Upper lobe of left lung (tissue), 6 donors: ENCODE results near the gene UBE2K. TPM values are rescaled to one million over a fixed set of nuclear protein-coding genes. Genes with fewer than 3 reads are reported as not detected.
A peak's percentile ranks its signal among the peaks of the same experiment; 100 is the strongest.

Source experiments
- ATAC-seq, 2 donors: fragments of 200-7000 bp; cut with Tn5 transposase; one replicate each; pipeline ENCODE4 v1.9.1; 2022; ENCODE audit warnings: mild to moderate bottlenecking in 2 of 2, moderate library complexity in 2 of 2; ENCODE audit not compliant: low FRiP score in 2 of 2
- DNase-seq, 2 donors: peaks; one replicate each; pipeline ENCODE4 v3.0.0-alpha.2; 2019 to 2020
- H3K27ac ChIP-seq, 4 donors: fragments of 200-600 bp; sonication (generic); one replicate each; pipeline ENCODE4 v1.5.1; 2016 to 2019
- H3K27me3 ChIP-seq, 4 donors: fragments of 200-600 bp; sonication (generic); one replicate each; pipeline ENCODE4 v1.5.1; 2017 to 2019
- H3K36me3 ChIP-seq, 4 donors: fragments of 200-600 bp; sonication (generic); one replicate each; pipeline ENCODE4 v1.5.1; 2016 to 2019
- H3K4me1 ChIP-seq, 4 donors: fragments of 200-600 bp; sonication (generic); one replicate each; pipeline ENCODE4 v1.5.1; 2018 to 2019
- H3K4me3 ChIP-seq, 4 donors: fragments of 200-600 bp; sonication (generic); one replicate each; pipeline ENCODE4 v1.5.1; 2017 to 2019; ENCODE audit warnings: mild to moderate bottlenecking in 2 of 4, moderate library complexity in 1 of 4
- H3K9me3 ChIP-seq, 4 donors: fragments of 200-600 bp; sonication (generic); one replicate each; pipeline ENCODE4 v1.5.1; 2018 to 2019
- CTCF ChIP-seq, 6 experiments: fragments of 450-650 bp in 4 of 6; fragments of 200-600 bp in 2 of 6; sonication (generic) in 2 of 6; IDR thresholded peaks; one replicate each; pipeline ENCODE4 v1.5.1; 2016 to 2019; ENCODE audit warnings: antibody characterized with exemption in 6 of 6
- EP300 ChIP-seq, 4 donors: sonication (generic); formaldehyde crosslinking; IDR thresholded peaks; one replicate each; pipeline ENCODE4 v1.5.1; 2017; ENCODE audit warnings: antibody characterized with exemption in 4 of 4, control low read depth in 2 of 4
- POLR2A ChIP-seq, 4 donors: fragments of 450-650 bp; IDR thresholded peaks; one replicate each; pipeline ENCODE4 v1.5.1; 2016 to 2017; ENCODE audit warnings: antibody characterized with exemption in 4 of 4, mild to moderate bottlenecking in 2 of 4
- POLR2AphosphoS5 ChIP-seq, 2 donors: sonication (generic); formaldehyde crosslinking; IDR thresholded peaks; one replicate each; pipeline ENCODE4 v1.5.1; 2017; ENCODE audit warnings: antibody characterized with exemption in 2 of 2
- WGBS, 2 donors: methylation state at CpG; one replicate each; pipeline ENCODE4 v1.1.5; 2017 to 2018; 5-methylcytosine and 5-hydroxymethylcytosine counted together
- total RNA-seq, 6 donors: library from RNA; depleted of rRNA in 4 of 6; stranded (reverse); fragments of >200 nt in 4 of 6; gene quantifications; one replicate each; pipeline versions ENCODE4 v1.1.0 to v1.2.1, GENCODE V29; 2016 to 2021
- donor health status: DM: no; HTN: no; CAD: no; lungs with moderate emphysema.
- donor health status: DM: no; HTN: yes; CAD: no; lungs with severe emphysema.

The UBE2K gene
- total RNA-seq, 6 donors from 2014 or later = 22.3 to 57.4 (median 34.4) TPM

DNA sequence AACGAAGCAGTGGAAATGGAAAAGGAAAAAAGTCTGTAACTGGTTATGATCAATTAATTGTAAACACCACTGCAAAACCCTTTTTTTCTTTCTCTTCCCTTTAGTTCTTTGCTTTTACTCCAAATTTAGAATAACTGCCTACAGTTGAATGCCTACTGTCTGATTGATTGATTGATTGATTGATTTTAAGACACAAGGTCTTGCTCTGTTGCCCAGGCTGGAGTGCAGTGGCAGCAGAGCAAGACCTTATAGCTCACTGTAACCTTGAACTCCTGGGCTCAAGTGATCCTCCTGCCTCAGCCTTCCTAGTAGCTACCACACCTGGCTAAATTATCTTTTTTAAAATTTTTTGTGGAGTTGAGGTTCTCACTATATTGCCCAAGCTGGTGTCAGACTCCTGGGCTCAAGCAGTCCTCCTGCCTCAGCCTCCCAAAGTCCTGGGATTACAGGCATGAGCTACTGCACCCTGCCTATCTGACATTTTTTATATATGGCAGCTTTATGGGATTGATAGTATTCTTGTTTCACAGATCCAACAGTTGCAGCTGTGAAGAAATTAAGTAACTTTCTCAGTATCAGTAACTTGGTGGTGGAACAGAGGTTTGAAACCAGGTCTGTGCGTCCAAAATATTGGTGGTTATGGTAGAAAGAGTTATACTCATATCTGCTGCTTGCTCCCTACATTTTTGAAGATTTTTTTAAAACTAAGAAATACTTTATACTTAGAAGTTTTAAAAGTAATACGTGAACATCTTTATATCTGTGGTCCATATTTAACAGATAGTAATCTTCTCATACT is 12.4 kb downstream of the UBE2K start:
- peaks cover 13 to 40% (median 22%) of the 10 kb centered on the region in 4 donors for H3K4me1 ChIP-seq
- no peaks in the 10 kb centered on the region for H3K27me3 ChIP-seq
- DNase-seq (no peak), ATAC-seq (no peak)
- TF ChIP-seq POLR2A (IDR thresholded peaks at IDR 0.05) = no peak
- TF ChIP-seq CTCF (IDR thresholded peaks at IDR 0.05) = no peak
- no peak for TF ChIP-seq POLR2AphosphoS5 (IDR thresholded peaks at IDR 0.05)
- no peak for TF ChIP-seq EP300 (IDR thresholded peaks at IDR 0.05)
- 87 to 88% methylated on average over 3 of the region's 3 CpGs for WGBS, 2 donors
- peaks cover 0 to 3% (median 0%) of the 10 kb centered on the region in 4 donors for H3K36me3 ChIP-seq
- no peak overlapping the region for H3K27ac ChIP-seq
- no peak overlapping the region for H3K4me3 ChIP-seq
- H3K9me3 ChIP-seq = no peaks in the 10 kb centered on the region

- TF ChIP-seq POLR2AphosphoS5 (IDR thresholded peaks at IDR 0.05) = no peak
- no peak for TF ChIP-seq EP300 (IDR thresholded peaks at IDR 0.05)
- no peak for TF ChIP-seq CTCF (IDR thresholded peaks at IDR 0.05)
- no peak for TF ChIP-seq POLR2A (IDR thresholded peaks at IDR 0.05)
- DNase-seq (no peak), ATAC-seq (no peak)
- peaks cover 10 to 20% (median 19%) of the 10 kb centered on the region in 4 donors for H3K4me1 ChIP-seq
- no peak overlapping the region for H3K27ac ChIP-seq
- H3K36me3 ChIP-seq = peaks cover 0 to 5% (median 0%) of the 10 kb centered on the region in 4 donors
- no peaks in the 10 kb centered on the region for H3K9me3 ChIP-seq
- H3K4me3 ChIP-seq = no peak overlapping the region
- WGBS, 2 donors = 95 to 96% methylated on average over 17 of the region's 17 CpGs
- no peaks in the 10 kb centered on the region for H3K27me3 ChIP-seq
These were observed 15.1 kb downstream of the UBE2K start for GRCh38 chr4:39712819-39713607.

DNA sequence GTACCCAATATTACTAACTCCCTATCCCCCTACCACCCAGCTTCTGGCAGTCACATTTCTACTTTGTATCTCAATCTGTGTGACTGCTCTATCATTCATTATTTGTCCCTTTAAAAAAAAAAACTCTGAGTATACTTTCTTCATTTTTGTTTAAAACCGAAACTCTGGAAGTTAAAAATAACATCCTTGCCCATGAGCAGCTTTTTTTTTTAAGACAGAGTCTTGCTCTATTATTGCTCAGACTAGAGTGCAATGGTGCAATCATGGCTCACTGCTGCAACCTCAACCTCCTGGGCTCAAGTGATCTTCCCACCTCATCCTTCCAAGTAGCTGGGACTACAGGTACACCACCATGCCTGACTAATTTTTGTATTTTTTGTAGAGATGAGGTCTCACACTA is 15.8 kb downstream of the UBE2K start:
- H3K9me3 ChIP-seq = no peaks in the 10 kb centered on the region
- H3K4me3 ChIP-seq = no peak overlapping the region
- ATAC-seq (peak in 1 of 2 donors; percentile 51), DNase-seq (no peak)
- H3K4me1 ChIP-seq = peaks cover 13 to 23% (median 20%) of the 10 kb centered on the region in 4 donors
- TF ChIP-seq CTCF (IDR thresholded peaks at IDR 0.05) = no peak
- no peak overlapping the region for H3K27ac ChIP-seq
- H3K36me3 ChIP-seq = peaks cover 0 to 10% (median 0%) of the 10 kb centered on the region in 4 donors
- H3K27me3 ChIP-seq = no peaks in the 10 kb centered on the region
- WGBS, 2 donors = 40 to 45% methylated on average over 1 of the region's 1 CpG

DNA sequence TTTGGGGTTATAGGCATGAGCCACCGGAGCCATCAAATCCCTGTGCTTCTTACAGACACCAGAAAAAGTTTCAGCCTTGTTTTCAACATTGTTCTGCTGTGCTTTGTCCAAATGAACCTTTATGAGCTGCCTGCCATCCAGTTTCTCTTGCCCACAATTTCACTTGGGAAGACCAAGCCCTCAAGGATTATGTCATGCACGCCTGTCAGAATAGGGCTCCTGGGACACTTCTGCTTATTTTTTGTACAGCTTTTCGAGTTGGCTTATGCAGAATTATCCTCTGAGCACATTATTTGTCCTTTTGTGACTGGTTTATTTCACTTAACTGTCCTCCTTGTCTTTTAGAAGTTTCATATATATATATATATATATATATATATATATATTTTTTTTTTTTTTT is 16.2 kb downstream of the UBE2K start:
- Histone ChIP-seq H3K27ac (no peak overlapping the region), H3K27me3 (no peaks in the 10 kb centered on the region), H3K36me3 (peaks cover 0 to 10% (median 0%) of the 10 kb centered on the region in 4 donors), H3K4me3 (no peak overlapping the region), H3K9me3 (no peaks in the 10 kb centered on the region), H3K4me1 (peaks cover 17 to 26% (median 19%) of the 10 kb centered on the region in 4 donors)
- TF ChIP-seq CTCF (IDR thresholded peaks at IDR 0.05) (no peak), POLR2A (IDR thresholded peaks at IDR 0.05) (no peak), EP300 (IDR thresholded peaks at IDR 0.05) (no peak), POLR2AphosphoS5 (IDR thresholded peaks at IDR 0.05) (no peak)
- DNase-seq = no peak
- WGBS, 2 donors = 59 to 60% methylated on average over 3 of the region's 3 CpGs
- ATAC-seq = peak in 1 of 2 donors; percentile 49
